Vagina (tissue), 2 donors: ENCODE measurements around the gene ASTN2. TPM values are rescaled to one million over a fixed set of nuclear protein-coding genes. Genes with fewer than 3 reads are reported as not detected.

Source experiments
- DNase-seq, 2 donors: peaks; one replicate each; pipeline ENCODE4 v3.0.0-alpha.2; 2017; ENCODE audit errors: extremely low spot score in 2 of 2
- H3K27ac ChIP-seq: fragments of 200-600 bp; sonication (generic); one replicate; pipeline ENCODE4 v1.5.1; 2019
- H3K27me3 ChIP-seq: fragments of 200-600 bp; sonication (generic); one replicate; pipeline ENCODE4 v1.5.1; 2019
- H3K36me3 ChIP-seq, 2 donors: fragments of 200-600 bp; sonication (generic); one replicate each; pipeline ENCODE4 v1.5.1; 2017 to 2019
- H3K4me1 ChIP-seq: fragments of 200-600 bp; sonication (generic); one replicate; pipeline ENCODE4 v1.5.1; 2019
- H3K4me3 ChIP-seq, 2 donors: fragments of 200-600 bp; sonication (generic); 1 replicate in 1 of 2; 2 replicates in 1 of 2; pipeline ENCODE4 v1.5.1; 2016 to 2019
- H3K9me3 ChIP-seq: fragments of 200-600 bp; sonication (generic); one replicate; pipeline ENCODE4 v1.5.1; 2019
- POLR2A ChIP-seq, 2 donors: fragments of 450-650 bp; IDR thresholded peaks; one replicate each; pipeline ENCODE4 v1.6.1; 2017; ENCODE audit warnings: antibody characterized with exemption in 2 of 2, mild to moderate bottlenecking in 2 of 2, moderate library complexity in 2 of 2
- POLR2AphosphoS5 ChIP-seq, 2 donors: sonication (generic); formaldehyde crosslinking; IDR thresholded peaks; one replicate each; pipeline ENCODE4 v1.9.0; 2017; ENCODE audit warnings: antibody characterized with exemption in 2 of 2, mild to moderate bottlenecking in 2 of 2, low read depth in 1 of 2; ENCODE audit not compliant: insufficient read depth in 1 of 2
- intact Hi-C: fragments of 100-400 bp; cut with DNase I; formaldehyde crosslinking; loops from one replicate; pipeline ENCODE4 v1.15.1; 2023
- total RNA-seq: library from RNA; depleted of rRNA; stranded (reverse); fragments of >200 nt; gene quantifications from one replicate; pipeline ENCODE4 v1.2.3, GENCODE V29; 2016
- TF ChIP-seq, protein P1 (sequence below), 3 experiments: fragments of 450-650 bp in 2 of 3; fragments of 200-600 bp in 1 of 3; sonication (generic) in 1 of 3; IDR thresholded peaks; one replicate each; pipeline ENCODE4 v1.5.1; 2017 to 2019; ENCODE audit warnings: antibody characterized with exemption in 3 of 3, mild to moderate bottlenecking in 2 of 3, moderate library complexity in 2 of 3

Gene ASTN2
- total RNA-seq, 1 donor from 2014 or later: 4.4 TPM

GRCh38 chr9:116516456-116516855, 898.4 kb downstream of the ASTN2 start:
- no peaks in the 10 kb centered on the region for H3K27me3 ChIP-seq
- no peaks in the 10 kb centered on the region for H3K36me3 ChIP-seq
- peaks cover 5% of the 10 kb centered on the region for H3K9me3 ChIP-seq
- H3K4me3 ChIP-seq: no peak overlapping the region
- H3K4me1 ChIP-seq: no peaks in the 10 kb centered on the region
- no peak overlapping the region for H3K27ac ChIP-seq
- TF ChIP-seq POLR2AphosphoS5 (IDR thresholded peaks at IDR 0.05; ENCODE audit: insufficient read depth in 1 of 2, low read depth in 1 of 2): no peak
- TF ChIP-seq, protein P1, sequence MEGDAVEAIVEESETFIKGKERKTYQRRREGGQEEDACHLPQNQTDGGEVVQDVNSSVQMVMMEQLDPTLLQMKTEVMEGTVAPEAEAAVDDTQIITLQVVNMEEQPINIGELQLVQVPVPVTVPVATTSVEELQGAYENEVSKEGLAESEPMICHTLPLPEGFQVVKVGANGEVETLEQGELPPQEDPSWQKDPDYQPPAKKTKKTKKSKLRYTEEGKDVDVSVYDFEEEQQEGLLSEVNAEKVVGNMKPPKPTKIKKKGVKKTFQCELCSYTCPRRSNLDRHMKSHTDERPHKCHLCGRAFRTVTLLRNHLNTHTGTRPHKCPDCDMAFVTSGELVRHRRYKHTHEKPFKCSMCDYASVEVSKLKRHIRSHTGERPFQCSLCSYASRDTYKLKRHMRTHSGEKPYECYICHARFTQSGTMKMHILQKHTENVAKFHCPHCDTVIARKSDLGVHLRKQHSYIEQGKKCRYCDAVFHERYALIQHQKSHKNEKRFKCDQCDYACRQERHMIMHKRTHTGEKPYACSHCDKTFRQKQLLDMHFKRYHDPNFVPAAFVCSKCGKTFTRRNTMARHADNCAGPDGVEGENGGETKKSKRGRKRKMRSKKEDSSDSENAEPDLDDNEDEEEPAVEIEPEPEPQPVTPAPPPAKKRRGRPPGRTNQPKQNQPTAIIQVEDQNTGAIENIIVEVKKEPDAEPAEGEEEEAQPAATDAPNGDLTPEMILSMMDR (IDR thresholded peaks at IDR 0.05): no peak
- TF ChIP-seq POLR2A (IDR thresholded peaks at IDR 0.05): no peak
- DNase-seq: no peak
- intact Hi-C loops: no loop called here

DNA sequence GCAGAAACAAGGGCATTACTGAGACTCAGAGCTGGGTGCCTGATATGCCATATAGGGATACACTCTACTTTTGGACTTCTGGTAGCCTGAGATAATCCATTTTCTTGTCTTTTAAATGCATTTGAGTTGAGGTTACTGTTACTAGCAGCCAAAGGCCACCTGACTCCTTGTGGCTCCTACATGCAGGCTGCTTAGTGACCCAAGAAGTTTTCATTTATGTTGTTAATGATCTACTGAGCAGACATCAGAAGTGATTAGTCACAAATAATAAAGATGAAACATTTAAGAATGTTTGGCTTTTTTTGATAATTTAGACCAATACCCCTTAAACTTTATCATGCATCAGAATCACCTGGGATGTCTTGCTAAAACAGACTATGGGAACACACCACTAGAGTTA, 899.3 kb downstream of the ASTN2 start:
- intact Hi-C loops: no loop called here
- TF ChIP-seq, protein P1 (IDR thresholded peaks at IDR 0.05): no peak
- TF ChIP-seq POLR2AphosphoS5 (IDR thresholded peaks at IDR 0.05; ENCODE audit: insufficient read depth in 1 of 2, low read depth in 1 of 2): no peak
- no peak for TF ChIP-seq POLR2A (IDR thresholded peaks at IDR 0.05)
- H3K4me3 ChIP-seq: no peak overlapping the region

DNA sequence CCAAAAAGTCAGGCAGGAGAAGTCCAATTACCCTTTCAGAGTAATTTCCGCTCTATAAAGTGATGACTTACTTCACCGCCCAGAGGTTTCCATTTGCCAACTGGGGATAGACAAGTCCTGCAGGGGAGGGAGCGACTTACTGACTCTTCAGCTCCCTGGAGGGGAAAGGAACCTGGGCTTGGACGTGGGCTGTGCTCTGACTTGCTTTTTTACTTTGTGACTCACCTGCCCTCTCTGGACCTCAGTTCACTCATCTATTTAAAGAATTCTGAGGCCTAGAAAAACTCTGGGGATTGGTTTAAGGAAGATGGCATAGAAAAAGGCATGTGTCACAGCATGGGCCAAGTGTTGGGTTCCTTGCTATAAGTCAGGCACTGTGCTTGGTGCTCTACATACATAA, 908.2 kb downstream of the ASTN2 start:
- no peak for DNase-seq
- H3K9me3 ChIP-seq: no peaks in the 10 kb centered on the region
- TF ChIP-seq, protein P1 (IDR thresholded peaks at IDR 0.05): no peak
- TF ChIP-seq POLR2A (IDR thresholded peaks at IDR 0.05): no peak
- TF ChIP-seq POLR2AphosphoS5 (IDR thresholded peaks at IDR 0.05; ENCODE audit: insufficient read depth in 1 of 2, low read depth in 1 of 2): no peak
- intact Hi-C loops: no loop called here
- H3K4me1 ChIP-seq: no peaks in the 10 kb centered on the region
- no peaks in the 10 kb centered on the region for H3K36me3 ChIP-seq
- no peak overlapping the region for H3K4me3 ChIP-seq
- H3K27ac ChIP-seq: no peak overlapping the region
- no peaks in the 10 kb centered on the region for H3K27me3 ChIP-seq

More for the DNA sequence above, 899.3 kb downstream of the ASTN2 start:
- Histone ChIP-seq H3K27me3 (no peaks in the 10 kb centered on the region), H3K27ac (no peak overlapping the region), H3K4me1 (no peaks in the 10 kb centered on the region), H3K36me3 (no peaks in the 10 kb centered on the region), H3K9me3 (peaks cover 5% of the 10 kb centered on the region)
- DNase-seq: no peak

DNA sequence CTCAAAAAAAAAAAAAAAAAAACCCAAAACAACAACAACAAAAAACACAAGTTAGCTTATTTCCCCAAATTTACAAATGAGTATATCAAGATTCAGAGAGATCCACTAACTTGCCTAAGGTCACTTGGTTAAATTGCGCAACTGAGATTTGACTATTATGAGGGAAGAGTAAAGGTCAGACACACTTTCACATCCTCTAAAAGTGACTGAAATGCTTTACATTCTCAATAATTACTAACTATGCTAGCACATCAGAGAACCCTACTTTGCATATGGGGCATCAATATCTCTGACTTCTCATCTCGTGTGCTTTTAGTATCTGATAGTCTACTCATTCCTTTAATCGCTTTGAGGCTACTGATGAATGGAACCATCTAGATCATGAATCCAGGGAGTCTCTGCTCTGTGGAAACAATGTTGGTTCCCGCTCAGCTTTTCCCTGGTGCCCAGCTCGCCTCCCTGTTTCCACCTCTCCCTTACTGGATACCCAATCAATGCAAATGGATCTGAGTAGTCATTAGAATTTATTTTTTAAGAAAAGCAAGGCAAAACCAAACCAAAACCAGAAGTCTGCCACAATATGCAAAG, 909.9 kb downstream of the ASTN2 start:
- H3K27me3 ChIP-seq: no peaks in the 10 kb centered on the region
- H3K27ac ChIP-seq: no peak overlapping the region
- no peaks in the 10 kb centered on the region for H3K4me1 ChIP-seq
- TF ChIP-seq, protein P1 (IDR thresholded peaks at IDR 0.05): no peak
- no peak for TF ChIP-seq POLR2AphosphoS5 (IDR thresholded peaks at IDR 0.05; ENCODE audit: insufficient read depth in 1 of 2, low read depth in 1 of 2)
- TF ChIP-seq POLR2A (IDR thresholded peaks at IDR 0.05): no peak
- no peaks in the 10 kb centered on the region for H3K36me3 ChIP-seq
- H3K9me3 ChIP-seq: no peaks in the 10 kb centered on the region
- no peak for DNase-seq
- intact Hi-C loops: no loop called here
- H3K4me3 ChIP-seq: no peak overlapping the region

GRCh38 chr9:116504081-116504480, 910.8 kb downstream of the ASTN2 start:
- TF ChIP-seq POLR2A (IDR thresholded peaks at IDR 0.05) (no peak), POLR2AphosphoS5 (IDR thresholded peaks at IDR 0.05; ENCODE audit: insufficient read depth in 1 of 2, low read depth in 1 of 2) (no peak)
- TF ChIP-seq, protein P1 (IDR thresholded peaks at IDR 0.05): no peak
- Histone ChIP-seq H3K27me3 (no peaks in the 10 kb centered on the region), H3K27ac (no peak overlapping the region), H3K4me1 (no peaks in the 10 kb centered on the region), H3K9me3 (no peaks in the 10 kb centered on the region), H3K36me3 (no peaks in the 10 kb centered on the region), H3K4me3 (no peak overlapping the region)
- no peak for DNase-seq
- intact Hi-C loops: no loop called here
